K562 (cell line): ENCODE measurements around the gene FKBP15. TPM values are rescaled to one million over a fixed set of nuclear protein-coding genes. Genes with fewer than 3 reads are reported as not detected.

ENCODE experiments used
- ATAC-seq: fragments of 200-7000 bp; cut with Tn5 transposase; 3 replicates; pipeline ENCODE4 v1.9.1; 2020; ENCODE audit warnings: moderate library complexity
- BruUV-seq: library from RNA; stranded (reverse); fragments of 400-500 nt; replicated peaks from 2 replicates; lab custom pipeline; 2021; lab: Mats Ljungman, UMichigan
- CTCF ChIA-PET: fragments of 300-600 bp; formaldehyde crosslinking; extraction: SDS; loops from one replicate; lab custom pipeline; 2021; ENCODE audit warnings: low intra/inter-chr PET ratio; lab: Yijun Ruan, JAX
- POLR2A ChIA-PET: fragments of 300-600, 350-650 bp; sonication (Branson Sonifier 250); formaldehyde crosslinking; extraction: SDS; loops from one replicate; lab custom pipeline; 2021; ENCODE audit warnings: antibody characterized with exemption, inconsistent platforms; lab: Yijun Ruan, JAX
- DNase-seq, 4 experiments: peaks; one replicate each; pipeline versions ENCODE4 v3.0.0 to v3.0.0-alpha.2; 2011 to 2018; ENCODE audit warnings: low spot score in 3 of 4, mixed read lengths in 3 of 4; ENCODE audit errors: extremely low read depth in 1 of 4
- FAIRE-seq: peaks from 2 replicates; lab custom pipeline; 2011; peaks lifted over from hg19 to GRCh38; lab: Jason Lieb, UNC
- H2AFZ ChIP-seq: 2 replicates; pipeline ENCODE4 v1.6.0; 2011; ENCODE audit warnings: low read depth, low read length, control low read depth, inconsistent platforms
- H3K27ac ChIP-seq: fragments of 200-600 bp; 3 replicates; pipeline ENCODE4 v1.8.0; 2011; ENCODE audit warnings: low read depth, mild to moderate bottlenecking, control low read depth, inconsistent platforms, low read length, moderate library complexity, mixed read lengths; ENCODE audit errors: extremely low read depth
- H3K27me3 ChIP-seq, 2 experiments: fragments of 300-600 bp in 1 of 2; 2 replicates in 1 of 2; 3 replicates in 1 of 2; pipeline versions ENCODE4 v1.6.0 to v1.8.0; 2011; ENCODE audit warnings: inconsistent platforms in 2 of 2, low read length in 2 of 2, mild to moderate bottlenecking in 1 of 2, mixed read lengths in 1 of 2, moderate library complexity in 1 of 2; ENCODE audit not compliant: control insufficient read depth in 2 of 2, insufficient read depth in 2 of 2
- H3K36me3 ChIP-seq: fragments of 300-600 bp; 3 replicates; pipeline ENCODE4 v1.8.0; 2011; ENCODE audit warnings: mild to moderate bottlenecking, low read length, inconsistent platforms; ENCODE audit not compliant: control insufficient read depth, insufficient read depth
- H3K4me1 ChIP-seq, 2 experiments: fragments of 200-600 bp in 1 of 2; replicated peaks in 1 of 2; 2 replicates in 1 of 2; 3 replicates in 1 of 2; pipeline versions ENCODE4 v1.5.1 to v1.8.0; 2011; ENCODE audit warnings: inconsistent platforms in 2 of 2, low read length in 2 of 2, mild to moderate bottlenecking in 1 of 2, mixed read lengths in 1 of 2, moderate library complexity in 1 of 2; ENCODE audit not compliant: control insufficient read depth in 2 of 2, insufficient read depth in 2 of 2
- H3K4me2 ChIP-seq: 2 replicates; pipeline ENCODE4 v1.6.1; 2011; ENCODE audit warnings: low read length, control low read depth, inconsistent platforms, mixed read lengths; ENCODE audit not compliant: insufficient read depth
- H3K4me3 ChIP-seq: fragments of 200-600 bp; sonication (generic), shearing (Covaris generic); 2 replicates; pipeline ENCODE4 v1.5.1; 2016; ENCODE audit warnings: control low read depth, inconsistent platforms
- H3K79me2 ChIP-seq: fragments of 200-600 bp; 3 replicates; pipeline ENCODE4 v1.8.0; 2011; ENCODE audit warnings: low read length, inconsistent platforms; ENCODE audit not compliant: control insufficient read depth, insufficient read depth
- H3K9ac ChIP-seq, 2 experiments: 2 replicates each; pipeline versions ENCODE4 v1.6.0 to v1.6.1; 2011; ENCODE audit warnings: low read depth in 2 of 2, low read length in 2 of 2, control low read depth in 1 of 2, inconsistent platforms in 1 of 2, mild to moderate bottlenecking in 1 of 2, mixed read lengths in 1 of 2; ENCODE audit not compliant: insufficient read depth in 1 of 2
- H3K9me1 ChIP-seq: one replicate; pipeline ENCODE4 v1.6.0; 2011; ENCODE audit warnings: inconsistent platforms, mild to moderate bottlenecking, low read length, moderate library complexity; ENCODE audit not compliant: control insufficient read depth, insufficient read depth
- H3K9me3 ChIP-seq: replicated peaks from 2 replicates; pipeline ENCODE4 v1.5.1; 2011; ENCODE audit warnings: low read depth, low read length, inconsistent platforms; ENCODE audit not compliant: control insufficient read depth, insufficient read depth
- H4K20me1 ChIP-seq: replicated peaks from 2 replicates; pipeline ENCODE4 v1.6.1; 2011; ENCODE audit warnings: low read length, inconsistent platforms, mixed read lengths; ENCODE audit not compliant: control insufficient read depth, insufficient read depth
- ADNP ChIP-seq: fragments of 200-800 bp; sonication (Bioruptor generic); IDR thresholded peaks from 2 replicates; pipeline ENCODE4 v1.6.1; 2016; ENCODE audit warnings: missing genetic modification characterization, missing compliant biosample characterization
- AFF4 ChIP-seq: sonication (generic); formaldehyde crosslinking; IDR thresholded peaks from 2 replicates; pipeline ENCODE4 v1.8.0; 2023; ENCODE audit warnings: mild to moderate bottlenecking, missing genetic modification reagents
- BACH1 ChIP-seq: fragments of 200-800 bp; sonication (Bioruptor generic); IDR thresholded peaks from 2 replicates; pipeline ENCODE4 v1.6.1; 2016; ENCODE audit warnings: missing genetic modification characterization, missing compliant biosample characterization
- BRCA1 ChIP-seq, 2 experiments: fragments of 450-650 bp in 1 of 2; sonication (generic) in 1 of 2; formaldehyde crosslinking in 1 of 2; IDR thresholded peaks; 2 replicates each; pipeline versions ENCODE4 v1.5.0 to v1.6.1; 2017 to 2020; ENCODE audit warnings: mild to moderate bottlenecking in 1 of 2, missing genetic modification reagents in 1 of 2
- CBX3 ChIP-seq, 2 experiments: IDR thresholded peaks; 1 replicate in 1 of 2; 2 replicates in 1 of 2; pipeline ENCODE4 v1.6.1; 2012; ENCODE audit warnings: inconsistent platforms in 2 of 2, low read length in 2 of 2, borderline replicate concordance in 1 of 2, control low read depth in 1 of 2
- CREM ChIP-seq: IDR thresholded peaks from 2 replicates; pipeline ENCODE4 v1.6.1; 2014; ENCODE audit warnings: antibody characterized with exemption, low read depth
- HNRNPLL ChIP-seq: fragments of 200-400 bp; formaldehyde crosslinking; IDR thresholded peaks from 2 replicates; pipeline ENCODE4 v1.6.1; 2017; ENCODE audit warnings: low read length, low read depth, mild to moderate bottlenecking; ENCODE audit not compliant: poor library complexity, severe bottlenecking
- IFI16 ChIP-seq: fragments of 250-450 bp; sonication (Bioruptor Pico); IDR thresholded peaks from 2 replicates; pipeline ENCODE4 v2.1.2; 2022; ENCODE audit warnings: mild to moderate bottlenecking, inconsistent platforms
- ILK ChIP-seq: fragments of 450-650 bp; IDR thresholded peaks from 2 replicates; pipeline ENCODE4 v1.6.1; 2016; ENCODE audit warnings: missing genetic modification characterization, low read depth, mild to moderate bottlenecking, missing compliant biosample characterization, moderate library complexity, borderline replicate concordance
- MED1 ChIP-seq: sonication (generic); formaldehyde crosslinking; IDR thresholded peaks from 2 replicates; pipeline ENCODE4 v1.8.1; 2023; ENCODE audit warnings: missing genetic modification reagents, borderline replicate concordance
- MITF ChIP-seq: IDR thresholded peaks from 2 replicates; pipeline ENCODE4 v1.6.1; 2014; ENCODE audit warnings: antibody characterized with exemption
- NCOR1 ChIP-seq: fragments of 450-650 bp; IDR thresholded peaks from 2 replicates; pipeline ENCODE4 v1.6.1; 2016; ENCODE audit warnings: mild to moderate bottlenecking, moderate library complexity
- RBBP5 ChIP-seq: fragments of 200-600 bp; sonication (generic); IDR thresholded peaks from 2 replicates; pipeline ENCODE4 v1.6.1; 2012; ENCODE audit warnings: borderline replicate concordance, mild to moderate bottlenecking, low read length, control low read depth, inconsistent platforms; ENCODE audit not compliant: insufficient read depth, poor library complexity, severe bottlenecking
- SMC3 ChIP-seq: conservative IDR thresholded peaks from 2 replicates; pipeline ENCODE4 v1.6.1; 2011; ENCODE audit warnings: low read depth, low read length, improper control_type of control experiment; ENCODE audit not compliant: insufficient read depth
- ZEB2 ChIP-seq: fragments of 450-650 bp; IDR thresholded peaks from 2 replicates; pipeline ENCODE4 v1.6.1; 2016
- ZNF121 ChIP-seq: sonication (generic); formaldehyde crosslinking; conservative IDR thresholded peaks from 2 replicates; pipeline ENCODE4 v1.8.0; 2022; ENCODE audit warnings: missing genetic modification reagents
- ZNF589 ChIP-seq: fragments of 200-800 bp; sonication (Bioruptor generic); IDR thresholded peaks from 2 replicates; pipeline ENCODE4 v1.6.1; 2016; ENCODE audit warnings: low read depth, missing genetic modification characterization, missing compliant biosample characterization
- ZNF695 ChIP-seq: fragments of 450-650 bp; formaldehyde crosslinking; IDR thresholded peaks from 2 replicates; pipeline ENCODE4 v1.4.0; 2020; ENCODE audit warnings: mild to moderate bottlenecking, moderate library complexity
- ZNF780A ChIP-seq: fragments of 250-450 bp; sonication (Bioruptor Pico); IDR thresholded peaks from 2 replicates; pipeline ENCODE4 v1.5.0; 2021; ENCODE audit warnings: mild to moderate bottlenecking
- WGBS: fragments of 100-300 bp; shearing (Covaris generic); methylation state at CpG from one replicate; pipeline ENCODE4 v1.1.6; 2016; ENCODE audit warnings: low coverage, mixed read lengths; ENCODE audit not compliant: insufficient coverage; ENCODE audit errors: missing lambda C conversion rate; 5-methylcytosine and 5-hydroxymethylcytosine counted together
- in situ Hi-C: fragments of 300-500 bp; cut with MboI; formaldehyde crosslinking; loops from 4 replicates; pipeline ENCODE4 v1.15.0; 2018; ENCODE audit warnings: inconsistent platforms, mixed read lengths
- intact Hi-C: fragments of 100-400 bp; cut with micrococcal nuclease; formaldehyde crosslinking; loops from 2 replicates; pipeline ENCODE4 v1.14.2; 2022
- polyA plus RNA-seq, 8 experiments: library from polyadenylated mRNA; depleted of rRNA in 4 of 8; stranded (reverse) in 5 of 8; unstranded in 3 of 8; fragments of >200 nt; fragmentation: Nextera tagmentation in 2 of 8; fragmentation: Illumina TruSeq in 1 of 8; extraction: Ambion mirVana in 2 of 8; extraction: Trizol in 1 of 8; gene quantifications; 2 replicates each; pipeline versions ENCODE4 v1.2.1 to v1.2.3, GENCODE V29; 2011 to 2014; ENCODE audit warnings: inconsistent platforms in 1 of 8, missing spikeins in 1 of 8
- total RNA-seq, 7 experiments: library from RNA; depleted of rRNA in 6 of 7; stranded (reverse); fragments of >200 nt in 6 of 7; fragmentation: Illumina TruSeq in 2 of 7; extraction: Trizol in 2 of 7; gene quantifications; 2 replicates each; pipeline versions ENCODE4 v1.2.1 to v1.2.3, GENCODE V29; 2011 to 2021; ENCODE audit warnings: low replicate concordance in 1 of 7

FKBP15 gene
- total and polyA plus RNA-seq, 9 of the 15 experiments (the other 6 are each of a cell fraction or from before 2014, with no cell fraction given) = 8.7 to 38.0 (median 18.9) TPM

GRCh38 chr9:113219969-113220368 is 1.1 kb downstream of the FKBP15 start:
- ATAC-seq = no peak
- TF ChIP-seq BRCA1 (IDR thresholded peaks at IDR 0.05) (no peak), BRCA1 (CRISPR knock-in tag; IDR thresholded peaks at IDR 0.05) (no peak), CREM (no peak), ZNF121 (CRISPR knock-in tag) (no peak), MITF (no peak), HNRNPLL (no peak), AFF4 (CRISPR knock-in tag) (no peak), BACH1 (tag) (no peak), ILK (tag) (no peak), NCOR1 (no peak), SMC3 (no peak), MED1 (CRISPR knock-in tag) (no peak), ZEB2 (no peak), ADNP (tag) (no peak), ZNF780A (no peak), IFI16 (CRISPR knock-in tag) (no peak), ZNF695 (CRISPR knock-in tag) (no peak), CBX3 (IDR thresholded peaks at IDR 0.05; ENCODE audit: borderline replicate concordance in 1 of 2, low read length in 2 of 2) (no peak), RBBP5 (no peak), ZNF589 (CRISPR knock-in tag) (no peak)

More at GRCh38 chr9:113219969-113220368, 1.1 kb downstream of the FKBP15 start:
- Histone ChIP-seq H3K27ac (peak overlapping the region; percentile 71), H3K4me1 (peaks cover 3 to 24% of the 10 kb centered on the region in 2 experiments; a peak in 3 of 5 replicates), H3K27me3 (no peaks in the 10 kb centered on the region), H3K9me3 (no peaks in the 10 kb centered on the region), H3K4me3 (peak overlapping the region; percentile 76), H3K9me1 (no peaks in the 10 kb centered on the region), H3K36me3 (peaks cover 20% of the 10 kb centered on the region; the same call in 1 of the 3 replicates), H3K79me2 (peaks cover 78% of the 10 kb centered on the region), H3K9ac (peak overlapping the region in 1 of 2 experiments; percentile 79; a peak in 2 of 4 replicates), H3K4me2 (peak overlapping the region; percentile 95), H4K20me1 (0 out of 2 replicates have a peak, but pooled peaks cover 2% of the 10 kb centered on the region), H2AFZ (peak overlapping the region; percentile 18; the same call in 1 of the 2 replicates)
- BruUV-seq = no TSS peak
- intact Hi-C loops = loop anchor here (2.0 kb wide), 1 partner anchor 55 kb away; the partner anchor contains the start of genes CDC26 and PRPF4
- DNase-seq (peak in 1 of 4 experiments; percentile 21), FAIRE-seq (no peak)
- CTCF ChIA-PET = no interaction called here
- 0% methylated on average over 1 of the region's 1 CpG for WGBS
- POLR2A ChIA-PET = interaction anchor here (1.6 to 1.9 kb wide), 2 partner anchors 8 to 76 kb away, joined by 4 to 9 read pairs; no protein-coding TSS in a partner anchor
- in situ Hi-C loops = no loop called here
